Measurements from ENCODE around the gene LRRC4.

The LRRC4 gene

GRCh38 chr7:128031901-128032604, 816 bp upstream of the LRRC4 start:
- DNase-seq (ENCODE audit: low read depth in 2 of 2), result peak; percentile 36 to 43

- no peak for DNase-seq (ENCODE audit: low read depth in 2 of 2)
These were observed 979 bp downstream of the LRRC4 start for GRCh38 chr7:128030263-128030653.

GRCh38 chr7:128029405-128029995, 1.7 kb downstream of the LRRC4 start:
- DNase-seq (ENCODE audit: low read depth in 2 of 2), result no peak

- DNase-seq (ENCODE audit: low read depth in 2 of 2), result no peak
These were observed 3.7 kb downstream of the LRRC4 start for GRCh38 chr7:128027485-128027980.

GRCh38 chr7:128026551-128026950, 4.7 kb downstream of the LRRC4 start:
- DNase-seq (ENCODE audit: low read depth in 2 of 2), result no peak

- no peak for DNase-seq (ENCODE audit: low read depth in 2 of 2)
These were observed 5.4 kb downstream of the LRRC4 start for GRCh38 chr7:128025819-128026218.

- DNase-seq (ENCODE audit: low read depth in 2 of 2), result no peak
These were observed 5.9 kb downstream of the LRRC4 start for GRCh38 chr7:128025380-128025779.

GRCh38 chr7:128024151-128024550, 7.1 kb downstream of the LRRC4 start:
- DNase-seq (ENCODE audit: low read depth in 2 of 2), result no peak

GRCh38 chr7:128022631-128023532, 8.4 kb downstream of the LRRC4 start:
- DNase-seq (ENCODE audit: low read depth in 2 of 2), result no peak

GRCh38 chr7:128021366-128021765, 9.9 kb downstream of the LRRC4 start:
- no peak for DNase-seq (ENCODE audit: low read depth in 2 of 2)

- peak in 1 of 2 donors; percentile 10 for DNase-seq (ENCODE audit: low read depth in 2 of 2)
These were observed 11.1 kb downstream of the LRRC4 start for GRCh38 chr7:128020159-128020558.

GRCh38 chr7:128019288-128019687, 11.9 kb downstream of the LRRC4 start:
- DNase-seq (ENCODE audit: low read depth in 2 of 2), result no peak

- no peak for DNase-seq (ENCODE audit: low read depth in 2 of 2)
These were observed 13.1 kb downstream of the LRRC4 start for GRCh38 chr7:128017862-128018845.

GRCh38 chr7:128017460-128017859, 13.8 kb downstream of the LRRC4 start:
- no peak for DNase-seq (ENCODE audit: low read depth in 2 of 2)

GRCh38 chr7:128014811-128015210, 16.4 kb downstream of the LRRC4 start:
- no peak for DNase-seq (ENCODE audit: low read depth in 2 of 2)

- no peak for DNase-seq (ENCODE audit: low read depth in 2 of 2)
These were observed 20.0 kb downstream of the LRRC4 start for GRCh38 chr7:128011131-128011661.

- no peak for DNase-seq (ENCODE audit: low read depth in 2 of 2)
These were observed 20.7 kb downstream of the LRRC4 start for GRCh38 chr7:128010391-128011127.

GRCh38 chr7:128008744-128009143, 22.5 kb downstream of the LRRC4 start:
- DNase-seq (ENCODE audit: low read depth in 2 of 2), result no peak

- no peak for DNase-seq (ENCODE audit: low read depth in 2 of 2)
These were observed 23.1 kb downstream of the LRRC4 start for GRCh38 chr7:128008141-128008540.

- no peak for DNase-seq (ENCODE audit: low read depth in 2 of 2)
These were observed 23.9 kb downstream of the LRRC4 start for GRCh38 chr7:128007303-128007680.
